ENCODE data around the gene TBC1D9.

DNA sequence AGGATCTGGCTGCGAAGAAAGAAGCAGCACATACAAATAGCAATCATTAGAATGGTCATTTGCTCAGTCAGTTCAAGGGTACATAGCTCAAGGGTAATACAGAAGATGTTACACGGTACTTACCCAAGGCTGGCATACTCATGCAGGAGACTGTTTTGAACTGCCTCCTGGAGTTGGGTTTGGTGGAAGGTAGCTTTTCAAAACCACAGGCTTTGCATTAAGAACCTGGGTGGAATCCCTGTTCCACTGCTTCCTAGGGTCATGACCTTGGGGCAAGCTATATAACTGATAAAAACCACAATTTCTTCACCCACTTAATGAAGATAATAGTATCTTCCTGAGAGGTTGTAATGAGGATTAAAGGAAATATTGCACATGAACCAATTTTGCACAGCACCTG, 36.5 kb downstream of the TBC1D9 start:
- no peak for TF ChIP-seq GATA2 (IDR thresholded peaks at IDR 0.05; ENCODE audit: low read depth, low read length)
- no peak for TF ChIP-seq GATA3 (IDR thresholded peaks at IDR 0.05; ENCODE audit: low read depth, low read length)
